HepG2 (cell line): ENCODE data around the gene CYB5A. TPM values are rescaled to one million over a fixed set of nuclear protein-coding genes. Genes with fewer than 3 reads are reported as not detected.
A peak's percentile ranks its signal among the peaks of the same experiment; 100 is the strongest.

Source experiments
- BCL6 ChIP-seq: IDR thresholded peaks from 2 replicates; pipeline ENCODE4 v1.6.1; 2016; ENCODE audit warnings: missing genetic modification reagents, missing compliant biosample characterization
- ETV6 ChIP-seq: sonication (generic); formaldehyde crosslinking; conservative IDR thresholded peaks from 2 replicates; pipeline ENCODE4 v1.4.0; 2020; ENCODE audit warnings: missing genetic modification reagents
- FOXK2 ChIP-seq: fragments of 450-650 bp; IDR thresholded peaks from 2 replicates; pipeline ENCODE4 v1.6.1; 2016
- LBX2 ChIP-seq: sonication (generic); formaldehyde crosslinking; IDR thresholded peaks from 2 replicates; pipeline ENCODE4 v1.5.0; 2020; ENCODE audit warnings: missing genetic modification reagents, mild to moderate bottlenecking, borderline replicate concordance
- MAF1 ChIP-seq: sonication (generic); formaldehyde crosslinking; IDR thresholded peaks from 2 replicates; pipeline ENCODE4 v1.5.0; 2020; ENCODE audit warnings: missing genetic modification reagents, borderline replicate concordance
- MAFK ChIP-seq, 2 experiments: IDR thresholded peaks in 1 of 2; conservative IDR thresholded peaks in 1 of 2; 2 replicates each; pipeline ENCODE4 v1.6.1; 2011; ENCODE audit warnings: improper control_type of control experiment in 2 of 2, low read length in 2 of 2
- MTA3 ChIP-seq: sonication (generic); formaldehyde crosslinking; IDR thresholded peaks from 2 replicates; pipeline ENCODE4 v1.4.0; 2020; ENCODE audit warnings: missing genetic modification reagents
- NR2C2 ChIP-seq: sonication (generic); formaldehyde crosslinking; IDR thresholded peaks from 2 replicates; pipeline ENCODE4 v1.4.0; 2020; ENCODE audit warnings: missing genetic modification reagents, mild to moderate bottlenecking, moderate library complexity, borderline replicate concordance
- SNAPC2 ChIP-seq: sonication (generic); formaldehyde crosslinking; IDR thresholded peaks from 2 replicates; pipeline ENCODE4 v1.8.1; 2022; ENCODE audit warnings: mild to moderate bottlenecking, missing genetic modification reagents
- SNRNP70 ChIP-seq: fragments of 200-400 bp; formaldehyde crosslinking; IDR thresholded peaks from 2 replicates; pipeline ENCODE4 v1.6.1; 2017; ENCODE audit warnings: mild to moderate bottlenecking, low read depth, low read length, moderate library complexity
- SOX13 ChIP-seq, 3 experiments: fragments of 450-650 bp in 1 of 3; sonication (generic) in 1 of 3; formaldehyde crosslinking in 1 of 3; IDR thresholded peaks in 2 of 3; conservative IDR thresholded peaks in 1 of 3; 2 replicates each; pipeline versions ENCODE4 v1.5.0 to v1.6.1; 2016 to 2020; ENCODE audit warnings: antibody characterized with exemption in 1 of 3, mild to moderate bottlenecking in 1 of 3, missing compliant biosample characterization in 1 of 3, missing genetic modification reagents in 1 of 3, moderate library complexity in 1 of 3
- ZBTB42 ChIP-seq: sonication (generic); formaldehyde crosslinking; IDR thresholded peaks from 2 replicates; pipeline ENCODE4 v1.5.0; 2020; ENCODE audit warnings: mild to moderate bottlenecking, missing genetic modification reagents
- ZBTB7B ChIP-seq: sonication (generic); formaldehyde crosslinking; IDR thresholded peaks from 2 replicates; pipeline ENCODE4 v1.4.0; 2020; ENCODE audit warnings: missing genetic modification reagents
- ZNF367 ChIP-seq: sonication (generic); formaldehyde crosslinking; IDR thresholded peaks from 2 replicates; pipeline ENCODE4 v1.4.0; 2020; ENCODE audit warnings: missing genetic modification reagents, borderline replicate concordance
- ZNF580 ChIP-seq: IDR thresholded peaks from 2 replicates; pipeline ENCODE4 v1.6.1; 2016; ENCODE audit warnings: low read depth, borderline replicate concordance
- ZNF768 ChIP-seq: sonication (generic); formaldehyde crosslinking; IDR thresholded peaks from 2 replicates; pipeline ENCODE4 v1.4.0; 2020; ENCODE audit warnings: missing genetic modification reagents
- ZNF780A ChIP-seq: sonication (generic); formaldehyde crosslinking; IDR thresholded peaks from 2 replicates; pipeline ENCODE4 v1.8.0; 2022; ENCODE audit warnings: mild to moderate bottlenecking, missing genetic modification reagents, moderate library complexity
- polyA plus RNA-seq, 8 experiments: library from polyadenylated mRNA; depleted of rRNA in 3 of 8; stranded (reverse) in 7 of 8; unstranded in 1 of 8; fragments of >200 nt; fragmentation: Illumina TruSeq in 4 of 8; extraction: Trizol in 4 of 8; gene quantifications; 2 replicates each; pipeline versions ENCODE4 v1.2.1 to v1.2.3, GENCODE V29; 2011 to 2016; ENCODE audit warnings: low read depth in 4 of 8, missing spikeins in 1 of 8, mixed read lengths in 1 of 8; ENCODE audit not compliant: insufficient read depth in 1 of 8
- total RNA-seq, 5 experiments: library from RNA; depleted of rRNA; stranded (reverse); fragments of >200 nt; fragmentation: Illumina TruSeq; extraction: Trizol; gene quantifications; 2 replicates each; pipeline ENCODE4 v1.2.3, GENCODE V29; 2016; ENCODE audit warnings: low read depth in 1 of 5
- TF ChIP-seq, protein P1 (sequence below): sonication (generic); formaldehyde crosslinking; IDR thresholded peaks from 2 replicates; pipeline ENCODE4 v1.9.0; 2021; ENCODE audit warnings: missing genetic modification reagents, mild to moderate bottlenecking, borderline replicate concordance
- TF ChIP-seq, protein P2 (sequence below): sonication (generic); formaldehyde crosslinking; IDR thresholded peaks from 2 replicates; pipeline ENCODE4 v1.5.0; 2020; ENCODE audit warnings: missing genetic modification reagents
- TF ChIP-seq, protein P3 (sequence below): sonication (generic); formaldehyde crosslinking; IDR thresholded peaks from 2 replicates; pipeline ENCODE4 v1.4.0; 2020; ENCODE audit warnings: mild to moderate bottlenecking, low read depth, missing genetic modification reagents
- TF ChIP-seq, protein P4 (sequence below): sonication (generic); formaldehyde crosslinking; IDR thresholded peaks from 2 replicates; pipeline ENCODE4 v1.4.0; 2020; ENCODE audit warnings: missing genetic modification reagents
- TF ChIP-seq, protein P5 (sequence below): sonication (generic); formaldehyde crosslinking; IDR thresholded peaks from 2 replicates; pipeline ENCODE4 v1.5.0; 2020; ENCODE audit warnings: mild to moderate bottlenecking, missing genetic modification reagents

Gene CYB5A
- total and polyA plus RNA-seq, 2 of the 13 experiments (the other 11 are each of a cell fraction or from before 2014, with no cell fraction given): 215 to 356 TPM

- TF ChIP-seq, protein P1, sequence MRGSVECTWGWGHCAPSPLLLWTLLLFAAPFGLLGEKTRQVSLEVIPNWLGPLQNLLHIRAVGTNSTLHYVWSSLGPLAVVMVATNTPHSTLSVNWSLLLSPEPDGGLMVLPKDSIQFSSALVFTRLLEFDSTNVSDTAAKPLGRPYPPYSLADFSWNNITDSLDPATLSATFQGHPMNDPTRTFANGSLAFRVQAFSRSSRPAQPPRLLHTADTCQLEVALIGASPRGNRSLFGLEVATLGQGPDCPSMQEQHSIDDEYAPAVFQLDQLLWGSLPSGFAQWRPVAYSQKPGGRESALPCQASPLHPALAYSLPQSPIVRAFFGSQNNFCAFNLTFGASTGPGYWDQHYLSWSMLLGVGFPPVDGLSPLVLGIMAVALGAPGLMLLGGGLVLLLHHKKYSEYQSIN (CRISPR knock-in tag): no peak
- TF ChIP-seq, protein P2, sequence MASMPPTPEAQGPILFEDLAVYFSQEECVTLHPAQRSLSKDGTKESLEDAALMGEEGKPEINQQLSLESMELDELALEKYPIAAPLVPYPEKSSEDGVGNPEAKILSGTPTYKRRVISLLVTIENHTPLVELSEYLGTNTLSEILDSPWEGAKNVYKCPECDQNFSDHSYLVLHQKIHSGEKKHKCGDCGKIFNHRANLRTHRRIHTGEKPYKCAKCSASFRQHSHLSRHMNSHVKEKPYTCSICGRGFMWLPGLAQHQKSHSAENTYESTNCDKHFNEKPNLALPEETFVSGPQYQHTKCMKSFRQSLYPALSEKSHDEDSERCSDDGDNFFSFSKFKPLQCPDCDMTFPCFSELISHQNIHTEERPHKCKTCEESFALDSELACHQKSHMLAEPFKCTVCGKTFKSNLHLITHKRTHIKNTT (CRISPR knock-in tag): no peak
- TF ChIP-seq ZBTB7B (CRISPR knock-in tag): no peak
- TF ChIP-seq, protein P3, sequence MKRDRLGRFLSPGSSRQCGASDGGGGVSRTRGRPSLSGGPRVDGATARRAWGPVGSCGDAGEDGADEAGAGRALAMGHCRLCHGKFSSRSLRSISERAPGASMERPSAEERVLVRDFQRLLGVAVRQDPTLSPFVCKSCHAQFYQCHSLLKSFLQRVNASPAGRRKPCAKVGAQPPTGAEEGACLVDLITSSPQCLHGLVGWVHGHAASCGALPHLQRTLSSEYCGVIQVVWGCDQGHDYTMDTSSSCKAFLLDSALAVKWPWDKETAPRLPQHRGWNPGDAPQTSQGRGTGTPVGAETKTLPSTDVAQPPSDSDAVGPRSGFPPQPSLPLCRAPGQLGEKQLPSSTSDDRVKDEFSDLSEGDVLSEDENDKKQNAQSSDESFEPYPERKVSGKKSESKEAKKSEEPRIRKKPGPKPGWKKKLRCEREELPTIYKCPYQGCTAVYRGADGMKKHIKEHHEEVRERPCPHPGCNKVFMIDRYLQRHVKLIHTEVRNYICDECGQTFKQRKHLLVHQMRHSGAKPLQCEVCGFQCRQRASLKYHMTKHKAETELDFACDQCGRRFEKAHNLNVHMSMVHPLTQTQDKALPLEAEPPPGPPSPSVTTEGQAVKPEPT (CRISPR knock-in tag): no peak
- TF ChIP-seq, protein P4, sequence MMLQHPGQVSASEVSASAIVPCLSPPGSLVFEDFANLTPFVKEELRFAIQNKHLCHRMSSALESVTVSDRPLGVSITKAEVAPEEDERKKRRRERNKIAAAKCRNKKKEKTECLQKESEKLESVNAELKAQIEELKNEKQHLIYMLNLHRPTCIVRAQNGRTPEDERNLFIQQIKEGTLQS (CRISPR knock-in tag): no peak
- TF ChIP-seq MAF1 (CRISPR knock-in tag): no peak
- TF ChIP-seq ZNF780A (CRISPR knock-in tag): no peak
- TF ChIP-seq FOXK2: no peak
- no peak; the same call in 1 of the 2 replicates for TF ChIP-seq ZNF580 (CRISPR knock-in tag)
- TF ChIP-seq SOX13 (IDR thresholded peaks at IDR 0.05): no peak
- TF ChIP-seq SOX13 (CRISPR knock-in tag; conservative IDR thresholded peaks at IDR 0.05 in 1 of 2, IDR thresholded peaks at IDR 0.05 in 1 of 2): no peak; a peak in 1 of 4 replicates
- TF ChIP-seq MAFK (conservative IDR thresholded peaks at IDR 0.05 in 1 of 2, IDR thresholded peaks at IDR 0.05 in 1 of 2; ENCODE audit: low read length in 2 of 2): no peak
- no peak for TF ChIP-seq MTA3
- no peak for TF ChIP-seq ZNF768
- TF ChIP-seq ZNF367 (CRISPR knock-in tag): no peak
- TF ChIP-seq SNAPC2: no peak
- no peak for TF ChIP-seq SNRNP70
- TF ChIP-seq LBX2: no peak
- TF ChIP-seq NR2C2 (CRISPR knock-in tag): no peak
- TF ChIP-seq, protein P5, sequence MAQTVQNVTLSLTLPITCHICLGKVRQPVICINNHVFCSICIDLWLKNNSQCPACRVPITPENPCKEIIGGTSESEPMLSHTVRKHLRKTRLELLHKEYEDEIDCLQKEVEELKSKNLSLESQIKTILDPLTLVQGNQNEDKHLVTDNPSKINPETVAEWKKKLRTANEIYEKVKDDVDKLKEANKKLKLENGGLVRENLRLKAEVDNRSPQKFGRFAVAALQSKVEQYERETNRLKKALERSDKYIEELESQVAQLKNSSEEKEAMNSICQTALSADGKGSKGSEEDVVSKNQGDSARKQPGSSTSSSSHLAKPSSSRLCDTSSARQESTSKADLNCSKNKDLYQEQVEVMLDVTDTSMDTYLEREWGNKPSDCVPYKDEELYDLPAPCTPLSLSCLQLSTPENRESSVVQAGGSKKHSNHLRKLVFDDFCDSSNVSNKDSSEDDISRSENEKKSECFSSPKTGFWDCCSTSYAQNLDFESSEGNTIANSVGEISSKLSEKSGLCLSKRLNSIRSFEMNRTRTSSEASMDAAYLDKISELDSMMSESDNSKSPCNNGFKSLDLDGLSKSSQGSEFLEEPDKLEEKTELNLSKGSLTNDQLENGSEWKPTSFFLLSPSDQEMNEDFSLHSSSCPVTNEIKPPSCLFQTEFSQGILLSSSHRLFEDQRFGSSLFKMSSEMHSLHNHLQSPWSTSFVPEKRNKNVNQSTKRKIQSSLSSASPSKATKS (CRISPR knock-in tag): no peak
- no peak for TF ChIP-seq ETV6 (CRISPR knock-in tag)
- peak; percentile 16; the same call in 1 of the 2 replicates for TF ChIP-seq BCL6 (CRISPR knock-in tag)
- TF ChIP-seq ZBTB42 (CRISPR knock-in tag): no peak
Measured at GRCh38 chr18:74242438-74243096, 49.2 kb downstream of the CYB5A start (continued).
